HG03066 (cell line): ENCODE data around the gene RAD51B.
"Not testable (repeated sequence)": the region's sequence is repeated elsewhere in the genome, so short reads cannot be mapped to it uniquely, and the experiment has no call there.

Experiments
- ATAC-seq: cut with Tn5 transposase; IDR thresholded peaks from one replicate; pipeline ENCODE4 v1.9.1; 2021; ENCODE audit warnings: low read depth; ENCODE audit not compliant: unreplicated experiment

The RAD51B gene

DNA sequence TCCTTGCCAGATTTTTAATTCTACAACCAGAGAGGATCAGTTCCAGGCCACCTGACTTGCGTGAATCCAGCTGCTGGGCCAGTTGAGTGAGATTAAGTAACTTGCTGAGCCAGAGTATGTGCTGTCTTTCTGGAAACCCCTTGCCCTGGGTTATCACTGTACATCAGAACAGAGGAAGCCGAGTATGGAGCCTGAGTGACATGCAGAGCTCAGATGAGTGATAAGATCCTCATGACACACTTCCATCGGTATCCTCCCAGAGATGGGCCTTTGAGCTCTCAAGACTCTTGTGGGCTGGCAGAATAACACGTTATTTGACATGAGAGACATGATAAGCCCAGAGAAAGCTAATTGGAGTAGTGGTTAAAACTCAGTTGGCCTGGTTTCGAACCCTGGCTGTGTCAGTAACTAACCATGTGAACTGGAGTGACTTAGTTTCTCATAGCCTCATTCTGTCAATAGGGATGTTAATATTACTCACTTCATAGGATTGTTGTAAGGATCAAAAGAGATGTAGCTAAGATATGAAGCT is 585.1 kb downstream of the RAD51B start:
- ATAC-seq: no peak

DNA sequence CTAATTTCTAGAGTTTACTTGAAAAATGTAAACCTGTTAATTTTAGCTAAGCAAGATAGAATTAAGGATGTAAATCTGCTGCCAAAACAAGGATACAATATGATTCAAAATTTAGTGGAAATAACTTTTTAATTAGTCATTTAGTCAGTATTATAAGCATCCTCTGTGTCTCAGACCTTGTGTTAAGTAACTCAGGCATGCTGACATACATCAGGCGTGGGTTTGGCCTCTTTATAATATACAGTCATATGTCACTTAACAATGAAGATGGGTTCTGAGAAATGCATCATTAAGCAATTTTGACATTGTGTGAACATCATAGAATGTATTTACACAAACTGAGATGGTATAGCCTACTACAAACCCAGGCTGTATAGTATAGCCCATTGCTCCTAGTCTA is 586.4 kb downstream of the RAD51B start:
- no peak for ATAC-seq

DNA sequence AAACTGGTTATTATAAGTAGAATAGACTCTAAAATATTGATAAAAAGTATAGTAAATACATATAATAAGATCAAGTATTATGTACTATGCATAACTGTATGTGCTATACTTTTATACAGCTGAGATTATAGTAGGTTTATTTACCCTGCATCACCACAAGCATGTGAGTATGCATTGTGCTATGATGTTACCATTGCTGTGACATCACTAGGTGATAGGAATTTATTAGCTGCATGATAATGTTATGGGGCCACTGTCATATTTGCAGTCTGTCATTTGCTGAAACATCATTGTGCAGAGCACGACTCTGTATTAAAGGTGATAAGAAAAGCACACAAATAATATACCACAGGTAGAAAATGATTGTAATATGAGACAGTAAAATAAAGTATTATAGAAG is 587.7 kb downstream of the RAD51B start:
- no peak for ATAC-seq

DNA sequence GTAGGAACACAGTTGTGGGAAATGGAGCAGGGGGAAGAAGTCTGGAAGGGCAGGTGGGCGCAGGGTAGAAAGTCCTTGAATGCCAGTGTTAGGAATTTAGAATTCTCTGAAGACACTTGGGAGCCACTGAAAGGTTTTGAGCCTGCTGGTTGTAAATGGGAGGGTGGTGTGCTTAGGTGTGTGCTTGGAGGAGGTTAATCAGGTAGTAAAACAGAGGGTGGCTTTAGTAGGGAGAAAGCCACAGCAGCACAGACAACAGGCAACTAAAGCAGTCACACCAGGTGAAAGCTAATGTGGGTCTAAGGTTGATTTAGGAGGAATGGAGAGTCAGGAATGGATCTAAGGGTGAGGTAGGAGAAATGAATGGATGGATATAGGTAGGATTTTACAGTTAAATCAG is 588.2 kb downstream of the RAD51B start:
- ATAC-seq: no peak

DNA sequence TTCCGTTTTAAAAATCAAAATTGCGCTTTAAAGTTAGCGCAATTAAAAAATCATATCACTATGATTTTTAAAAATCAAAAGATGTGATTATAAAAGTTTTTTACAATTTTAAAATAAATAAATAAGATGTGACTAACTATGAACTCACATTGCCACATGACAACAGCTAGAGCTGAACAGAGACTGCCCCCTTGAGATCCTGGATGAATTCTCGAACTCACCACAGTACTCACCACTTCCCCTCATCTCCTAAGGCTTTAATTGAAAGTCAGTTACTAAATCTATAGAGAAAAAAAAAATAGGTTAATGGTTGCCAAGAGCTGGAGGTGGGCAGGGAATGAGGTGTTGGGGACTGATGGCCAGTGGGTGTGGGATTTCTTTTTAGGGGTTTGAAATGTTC is 589.1 kb downstream of the RAD51B start:
- ATAC-seq: no peak

DNA sequence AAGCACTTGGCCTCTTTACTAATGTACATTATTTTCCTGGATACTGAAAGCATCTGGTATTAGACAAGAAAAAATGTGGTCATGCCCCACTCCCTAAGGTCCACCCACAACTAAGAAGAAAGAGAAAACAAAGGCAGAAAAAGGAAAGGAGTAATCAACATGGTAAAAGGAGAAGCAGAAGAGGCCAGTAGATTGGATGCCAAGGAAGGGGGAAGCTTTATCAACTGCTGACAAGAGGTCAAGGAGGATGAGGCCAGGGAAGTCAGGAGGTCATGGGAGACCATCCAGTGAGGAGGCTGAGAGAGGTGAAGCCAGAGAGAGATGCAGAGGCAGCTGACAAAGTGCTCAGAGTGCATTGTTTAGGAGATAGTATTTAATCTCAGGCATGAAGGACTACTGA is 589.8 kb downstream of the RAD51B start:
- no peak for ATAC-seq

DNA sequence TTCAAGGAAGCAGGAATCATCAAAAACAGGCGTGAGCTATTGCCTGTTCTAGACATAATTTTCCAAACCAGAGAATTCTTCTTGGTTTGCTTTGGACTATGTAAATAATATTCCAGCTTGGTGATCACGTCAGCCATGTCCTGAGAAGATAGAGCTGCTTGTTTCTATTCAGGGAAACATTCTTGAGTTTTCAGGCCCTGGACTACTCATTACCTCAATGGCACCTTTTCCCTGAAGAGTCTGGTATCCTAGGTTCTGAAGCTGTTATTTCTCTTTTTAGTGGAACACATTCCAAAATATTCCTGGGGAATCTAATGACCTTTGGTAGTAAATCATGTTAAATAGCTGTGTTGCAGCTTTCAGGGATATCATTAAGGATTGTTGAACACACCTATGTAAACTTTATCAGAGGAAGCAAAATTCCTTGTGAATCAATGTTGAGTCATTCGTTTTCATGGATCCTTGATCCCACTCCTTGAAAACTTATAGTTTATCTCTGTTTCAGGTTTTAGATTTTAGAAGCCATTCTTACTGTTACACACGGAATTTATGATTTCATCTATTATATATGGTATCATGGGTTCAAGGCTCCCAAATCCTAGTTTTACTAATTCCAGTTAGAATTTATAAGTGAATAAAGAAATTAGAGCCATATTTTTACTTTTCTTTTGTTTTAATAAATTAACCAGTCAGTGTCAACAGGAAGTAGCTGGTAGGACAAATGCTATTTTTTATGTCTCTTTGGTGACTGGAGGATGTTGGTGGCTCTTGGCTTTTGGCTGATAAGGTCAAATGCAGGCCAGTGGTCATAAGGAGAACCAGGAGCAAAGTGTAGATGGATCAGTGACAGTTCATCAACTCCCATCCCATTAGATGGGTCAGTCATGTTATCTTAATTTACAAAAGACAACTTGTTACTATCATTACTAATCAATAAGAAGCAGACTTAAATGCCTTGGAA is 593.2 kb downstream of the RAD51B start:
- no peak for ATAC-seq

DNA sequence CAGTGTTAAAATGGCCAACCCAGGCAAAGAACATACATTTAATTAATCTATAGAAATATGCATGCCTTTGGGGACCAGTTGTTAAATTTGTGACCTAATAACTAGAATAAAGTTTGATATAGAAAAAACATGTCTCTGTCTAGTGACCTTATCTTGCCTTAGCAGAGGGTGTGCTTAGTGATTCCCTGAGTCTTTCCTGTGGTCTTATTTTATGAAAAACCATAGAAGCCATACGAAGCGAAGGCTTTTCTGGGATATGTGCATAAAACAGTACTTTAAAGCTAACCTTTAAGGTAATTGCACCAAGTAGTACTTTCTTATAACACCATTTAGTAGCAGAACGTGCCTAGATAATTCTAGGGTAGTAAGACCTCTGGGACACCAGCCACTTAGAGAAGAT is 593.9 kb downstream of the RAD51B start:
- ATAC-seq: no peak

DNA sequence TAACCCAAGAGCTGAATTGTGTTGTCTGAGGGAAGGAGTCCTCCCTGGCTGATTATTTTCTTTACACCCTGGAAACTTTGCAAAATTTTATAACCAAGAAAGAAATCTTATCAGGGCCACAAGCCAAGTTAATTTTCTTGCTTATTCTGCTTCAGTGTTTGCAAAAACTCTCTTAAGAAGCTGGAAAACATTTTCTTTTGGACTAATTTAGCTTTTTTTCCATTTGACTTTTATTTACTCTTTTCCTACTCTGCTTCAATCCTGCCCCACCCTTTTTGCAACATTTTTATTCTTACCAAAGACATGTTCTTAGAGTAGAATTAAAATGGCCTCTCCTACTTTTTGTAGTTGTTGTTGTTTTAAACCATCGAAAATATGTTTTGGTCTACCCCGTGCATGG is 594.5 kb downstream of the RAD51B start:
- no peak for ATAC-seq

DNA sequence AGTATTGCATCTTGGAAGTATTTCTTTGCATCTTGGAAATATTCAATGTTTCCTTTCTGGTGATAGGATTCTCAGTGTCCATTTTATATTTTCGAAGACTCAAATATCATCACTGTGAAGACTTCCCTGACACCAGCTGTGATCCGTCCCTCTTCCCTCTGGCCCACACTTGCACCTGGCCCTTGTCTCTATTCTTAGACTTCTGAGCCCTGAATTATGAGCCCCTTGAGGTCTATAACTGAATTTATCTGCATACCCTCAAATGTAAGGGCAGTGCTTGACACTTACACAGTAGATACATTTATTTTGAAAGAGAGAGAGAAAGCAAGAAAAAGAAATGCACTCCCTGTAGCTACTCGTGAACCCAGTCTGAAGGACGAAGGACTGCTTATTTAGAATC is 596.6 kb downstream of the RAD51B start:
- no peak for ATAC-seq

DNA sequence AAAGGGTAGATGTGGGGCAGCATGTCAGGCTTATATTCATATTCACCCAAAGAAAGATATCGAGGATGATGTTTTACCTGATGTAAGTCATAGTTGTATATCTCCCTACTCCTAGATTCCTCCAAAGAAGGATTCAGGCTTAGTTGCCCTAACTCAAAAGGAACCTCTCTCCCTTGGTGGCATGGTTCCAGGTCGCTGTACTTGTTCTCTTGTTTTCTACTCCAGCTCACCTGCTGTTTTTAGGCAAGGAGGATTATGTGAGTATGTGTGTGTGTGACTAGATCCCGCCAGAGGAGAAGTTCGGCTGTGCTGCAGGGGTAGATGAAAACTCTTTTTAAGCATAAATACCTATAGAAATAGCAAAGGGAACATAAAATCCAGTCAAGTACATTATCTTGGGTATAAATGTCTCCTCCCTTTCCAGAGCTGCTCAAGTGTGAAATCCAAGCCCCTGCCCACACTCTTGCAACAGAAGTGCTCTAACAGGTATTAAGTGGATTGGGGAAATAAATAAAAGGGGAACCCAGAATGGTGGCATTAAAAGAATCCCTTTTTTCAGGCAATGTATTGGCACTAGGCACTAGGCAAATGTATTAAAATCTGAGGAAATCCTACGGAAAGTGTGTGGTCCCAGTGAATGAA is 597.6 kb downstream of the RAD51B start:
- ATAC-seq: no peak

DNA sequence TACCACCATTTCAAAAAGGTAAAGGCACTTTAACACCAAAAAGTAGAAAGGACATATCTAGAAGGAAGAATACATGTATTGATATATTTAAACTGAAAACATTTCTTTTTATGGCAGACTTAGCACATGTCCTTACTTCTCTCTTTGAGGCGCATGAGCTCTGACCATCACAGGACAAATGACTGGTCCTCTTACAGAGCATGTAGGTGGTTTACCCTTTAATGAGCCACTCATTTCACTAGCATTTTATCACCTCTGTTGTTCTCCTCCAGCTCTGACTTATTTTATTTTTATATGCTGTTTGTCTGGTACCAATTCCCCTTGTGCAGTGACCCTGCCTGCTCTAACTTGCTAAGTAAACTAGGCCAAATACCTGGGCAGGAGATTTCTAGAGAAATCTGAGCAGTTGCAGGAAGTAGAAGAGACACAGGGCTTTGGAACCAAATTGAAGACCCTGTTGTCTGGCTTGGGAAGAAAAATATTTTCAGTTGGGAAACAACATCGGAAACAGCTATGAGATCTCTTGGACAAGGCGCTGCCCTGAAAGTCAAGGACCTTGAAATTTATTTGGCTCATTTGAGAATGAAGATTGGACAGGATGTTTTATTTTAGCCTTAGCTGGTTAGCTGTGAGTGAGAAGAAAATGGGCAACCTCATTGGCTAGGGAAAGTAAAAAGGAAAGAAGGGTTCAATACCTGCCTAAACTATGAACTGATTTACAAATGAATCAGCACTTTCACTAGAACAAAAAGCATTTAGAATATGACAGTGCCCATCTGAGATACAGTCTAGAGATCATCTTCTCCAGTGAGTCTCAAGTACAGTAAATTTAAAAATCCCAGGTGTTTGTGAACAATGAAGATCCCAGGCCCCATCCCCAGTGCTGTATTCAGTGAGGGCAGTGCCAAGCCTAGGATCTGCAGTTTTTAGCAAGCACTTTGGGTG is 598.9 kb downstream of the RAD51B start:
- ATAC-seq: no peak

DNA sequence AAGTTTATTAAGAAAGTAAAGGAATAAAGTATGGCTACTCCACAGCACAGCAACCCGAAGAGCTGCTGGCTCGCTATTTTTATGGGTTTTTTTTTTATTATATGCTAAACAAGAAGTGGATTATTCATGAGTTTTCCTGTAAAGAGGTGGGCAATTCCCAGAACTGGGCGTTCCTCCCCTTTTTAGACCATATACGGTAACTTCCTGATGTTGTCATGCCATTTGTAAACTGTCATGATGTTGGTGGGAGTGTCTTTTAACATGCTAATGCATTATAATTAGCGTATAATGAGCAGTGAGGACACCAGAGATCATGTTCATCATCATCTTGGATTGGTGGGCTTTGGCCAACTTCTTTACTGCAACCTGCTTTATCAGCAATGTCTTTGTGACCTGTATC is 600.8 kb downstream of the RAD51B start:
- ATAC-seq: no peak

DNA sequence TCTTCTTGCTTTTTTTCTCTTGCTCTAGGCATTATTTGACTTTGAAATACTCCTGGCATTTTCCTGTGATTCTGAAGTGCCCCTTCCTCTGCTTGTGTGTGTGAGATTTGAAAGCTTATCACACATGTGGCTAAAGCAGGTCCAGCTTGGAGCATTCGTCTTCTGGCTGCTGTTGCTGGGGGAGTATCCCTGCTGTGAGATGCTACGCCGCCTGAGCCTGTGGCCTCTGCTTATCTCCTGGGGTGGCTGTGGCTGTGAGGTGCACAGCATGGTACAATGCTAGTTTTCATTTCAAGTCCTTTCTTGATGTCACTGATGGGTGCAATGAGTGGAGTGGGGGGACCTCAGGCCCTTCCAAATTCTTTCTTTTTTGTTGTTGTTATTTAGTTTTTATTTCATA is 601.5 kb downstream of the RAD51B start:
- no peak for ATAC-seq

DNA sequence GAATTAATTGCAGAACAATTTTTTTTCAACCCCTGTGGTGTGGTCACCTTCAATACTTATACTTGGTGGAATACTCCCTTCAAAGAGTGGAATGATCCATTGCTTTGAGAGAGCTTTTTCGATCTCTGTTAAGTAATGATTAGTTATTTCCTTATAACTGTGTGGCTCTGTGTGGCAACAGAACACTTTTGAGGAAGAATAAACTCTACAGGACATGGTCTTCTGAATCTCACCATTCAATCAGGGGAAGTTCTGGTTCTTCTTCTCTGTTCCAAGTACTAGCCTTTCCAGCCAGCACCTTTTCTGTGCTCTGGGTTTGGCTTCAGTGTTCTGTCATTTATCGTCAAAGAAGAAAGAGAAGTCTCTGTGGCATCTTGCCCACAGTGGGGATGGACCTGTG is 604.1 kb downstream of the RAD51B start:
- no peak for ATAC-seq

DNA sequence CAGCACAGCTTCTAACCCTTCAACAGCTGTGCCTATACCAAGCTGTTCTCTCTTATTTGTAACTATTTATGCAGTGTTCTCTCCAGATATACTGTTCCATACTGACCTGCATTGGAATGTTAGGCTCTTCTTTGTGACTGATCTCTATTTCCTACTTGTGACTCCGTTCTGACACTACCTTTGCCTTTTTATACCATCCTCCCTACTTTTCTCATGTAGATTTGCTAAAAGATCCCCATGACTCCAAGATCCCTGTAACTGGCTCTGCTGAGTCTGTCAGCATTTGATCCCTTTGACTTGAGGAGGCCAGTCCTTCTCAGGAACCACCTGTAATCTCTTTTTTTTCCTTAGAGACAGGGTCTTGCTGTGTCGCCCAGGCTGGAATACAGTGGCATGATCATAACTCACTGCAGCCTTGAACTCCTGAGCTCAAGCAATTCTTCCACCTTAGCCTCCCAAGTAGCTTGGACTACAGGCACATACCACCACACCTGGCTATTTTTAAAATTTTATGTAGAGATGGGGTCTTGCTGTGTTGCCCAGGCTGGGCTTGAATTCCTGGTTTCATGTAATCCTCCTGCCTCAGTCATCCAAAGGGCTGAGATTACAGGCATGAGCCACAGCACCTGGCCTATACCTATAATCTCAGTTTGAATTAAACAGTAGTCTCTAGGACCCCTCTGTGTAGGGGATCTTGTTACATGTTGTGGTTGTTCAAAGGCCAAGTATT is 605.0 kb downstream of the RAD51B start:
- ATAC-seq: no peak

DNA sequence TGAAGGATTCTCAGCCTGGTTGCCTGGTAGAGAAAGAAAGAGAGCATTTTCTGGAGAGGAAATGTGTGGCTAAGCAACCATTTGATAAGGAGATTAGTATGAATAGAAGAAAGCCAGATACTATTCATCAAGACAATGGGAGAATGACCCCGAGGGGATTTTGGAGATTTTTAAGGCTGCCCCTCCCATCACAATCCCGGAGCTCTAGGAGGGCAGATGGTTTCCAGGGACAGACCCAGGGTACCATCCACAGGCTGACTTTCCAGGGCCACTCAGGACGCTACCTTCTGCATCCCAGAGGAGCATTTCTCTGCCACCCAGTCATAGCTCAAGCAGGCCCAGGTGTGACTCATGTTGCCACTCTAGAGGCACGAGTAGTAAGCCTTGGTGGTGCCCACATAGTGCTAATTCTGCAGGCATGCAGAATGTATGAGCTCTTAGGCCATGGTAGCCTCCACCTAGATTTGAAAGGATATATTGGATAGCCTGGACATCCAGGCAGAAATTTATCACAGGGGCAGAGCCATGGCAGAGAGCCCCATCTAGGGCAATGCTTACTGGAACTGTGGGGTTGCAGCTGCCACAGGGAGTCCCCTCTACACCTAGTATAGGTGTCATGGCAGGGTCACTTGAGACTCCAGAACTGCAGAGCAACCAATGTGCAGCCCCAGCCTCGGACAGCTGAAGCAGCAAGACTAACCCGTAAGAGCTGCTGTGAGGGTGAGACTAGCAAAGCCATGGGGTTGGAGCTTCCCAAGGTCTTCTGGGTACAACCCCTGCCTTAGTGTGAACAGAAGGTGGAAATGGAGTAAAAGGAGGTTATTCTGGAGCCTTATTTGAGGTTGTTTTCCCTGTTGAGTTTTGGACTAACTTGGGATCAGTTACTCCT is 607.3 kb downstream of the RAD51B start:
- ATAC-seq: no peak

DNA sequence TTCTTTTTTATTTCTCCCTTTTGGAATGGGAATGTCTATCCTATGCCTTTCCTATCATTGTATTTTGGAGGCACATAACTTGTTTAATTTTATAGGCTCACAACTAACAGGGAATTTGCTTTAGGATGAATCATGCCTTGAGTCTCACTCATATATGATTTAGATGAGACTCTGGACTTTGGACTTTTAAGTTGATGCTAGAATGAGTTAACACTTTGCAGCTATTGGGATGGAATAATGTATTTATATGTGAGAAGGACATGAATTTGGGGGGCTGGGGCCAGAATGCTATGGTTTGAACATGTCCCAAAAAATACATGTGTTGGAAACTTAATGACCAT is 607.9 kb downstream of the RAD51B start:
- no peak for ATAC-seq

DNA sequence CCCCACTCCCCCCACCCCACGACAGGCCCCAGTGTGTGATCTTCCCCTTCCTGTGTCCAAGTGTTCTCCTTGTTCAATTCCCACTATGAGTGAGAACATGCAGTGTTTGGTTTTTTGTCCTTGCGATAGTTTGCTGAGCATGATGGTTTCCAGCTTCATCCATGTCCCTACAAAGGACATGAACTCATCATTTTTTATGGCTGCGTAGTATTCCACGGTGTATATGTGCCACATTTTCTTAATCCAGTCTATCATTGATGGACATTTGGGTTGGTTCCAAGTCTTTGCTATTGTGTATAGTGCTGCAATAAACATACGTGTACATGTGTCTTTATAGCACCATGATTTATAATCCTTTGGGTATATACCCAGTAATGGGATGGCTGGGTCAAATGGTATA is 609.3 kb downstream of the RAD51B start:
- not testable (repeated sequence) for ATAC-seq
